H1 (cell line): ENCODE data around the gene BCL2L13.

Experiments used
- CEBPB ChIP-seq: IDR thresholded peaks from 2 replicates; pipeline ENCODE4 v1.6.1; 2012; ENCODE audit warnings: low read depth, low read length
- CTCF ChIP-seq, 3 experiments: IDR thresholded peaks; 1 replicate in 2 of 3; 2 replicates in 1 of 3; pipeline versions ENCODE4 v1.5.1 to v1.6.1; 2011; ENCODE audit warnings: low read length in 3 of 3, mild to moderate bottlenecking in 3 of 3, inconsistent platforms in 2 of 3, low read depth in 1 of 3, moderate library complexity in 1 of 3; ENCODE audit not compliant: insufficient read depth in 1 of 3; ENCODE audit errors: control extremely low read depth in 1 of 3
- GTF2F1 ChIP-seq: IDR thresholded peaks from 2 replicates; pipeline ENCODE4 v1.6.1; 2012; ENCODE audit warnings: low read depth, low read length, improper control_type of control experiment, borderline replicate concordance
- RFX5 ChIP-seq: IDR thresholded peaks from 2 replicates; pipeline ENCODE4 v1.6.1; 2011; ENCODE audit warnings: low read depth, low read length, improper control_type of control experiment, borderline replicate concordance
- RNF2 ChIP-seq: fragments of 200-900, 300-1000 bp; sonication (generic); IDR thresholded peaks from 2 replicates; pipeline ENCODE4 v1.7.1; 2016; ENCODE audit warnings: borderline replicate concordance, low read depth, mild to moderate bottlenecking, antibody characterized with exemption, low read length; ENCODE audit not compliant: poor library complexity, severe bottlenecking; ENCODE audit errors: missing control alignments
- RXRA ChIP-seq: IDR thresholded peaks from 2 replicates; pipeline ENCODE4 v1.6.1; 2011; ENCODE audit warnings: low read depth, mild to moderate bottlenecking, low read length, moderate library complexity; ENCODE audit not compliant: insufficient read depth
- SIN3A ChIP-seq, 2 experiments: IDR thresholded peaks in 1 of 2; conservative IDR thresholded peaks in 1 of 2; 2 replicates each; pipeline ENCODE4 v1.6.1; 2011 to 2012; ENCODE audit warnings: low read length in 2 of 2, improper control_type of control experiment in 1 of 2, low read depth in 1 of 2, mild to moderate bottlenecking in 1 of 2
- TF ChIP-seq, protein P1 (sequence below): IDR thresholded peaks from 2 replicates; pipeline ENCODE4 v1.6.1; 2012; ENCODE audit warnings: inconsistent platforms

DNA sequence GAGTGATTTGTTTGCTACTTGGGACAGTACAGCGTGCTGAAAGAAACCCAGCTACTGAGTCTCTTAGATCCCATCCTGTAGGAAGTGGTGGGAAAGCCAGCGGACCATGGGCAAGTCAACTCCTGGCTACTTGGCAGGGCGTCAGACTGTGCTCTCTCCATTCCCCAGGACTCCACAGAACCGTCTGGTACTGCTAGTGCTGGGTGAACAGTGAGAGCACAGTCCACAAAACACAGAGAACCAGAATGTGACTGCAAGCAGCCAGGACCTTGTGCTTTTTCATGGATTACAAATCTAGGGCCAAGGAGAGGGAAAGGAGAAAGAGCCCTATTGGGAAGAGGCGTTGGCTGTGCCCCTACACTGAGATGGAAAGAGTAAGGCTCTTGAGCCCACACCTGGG is 125.5 kb downstream of the BCL2L13 start:
- TF ChIP-seq CTCF (IDR thresholded peaks at IDR 0.05; ENCODE audit: control extremely low read depth in 1 of 3, insufficient read depth in 1 of 3, low read depth in 1 of 3, low read length in 3 of 3) (no peak), RXRA (no peak), GTF2F1 (no peak), CEBPB (no peak), RFX5 (no peak), SIN3A (conservative IDR thresholded peaks at IDR 0.05 in 1 of 2, IDR thresholded peaks at IDR 0.05 in 1 of 2; ENCODE audit: low read depth in 1 of 2, low read length in 2 of 2) (no peak), RNF2 (no peak)
- TF ChIP-seq, protein P1, sequence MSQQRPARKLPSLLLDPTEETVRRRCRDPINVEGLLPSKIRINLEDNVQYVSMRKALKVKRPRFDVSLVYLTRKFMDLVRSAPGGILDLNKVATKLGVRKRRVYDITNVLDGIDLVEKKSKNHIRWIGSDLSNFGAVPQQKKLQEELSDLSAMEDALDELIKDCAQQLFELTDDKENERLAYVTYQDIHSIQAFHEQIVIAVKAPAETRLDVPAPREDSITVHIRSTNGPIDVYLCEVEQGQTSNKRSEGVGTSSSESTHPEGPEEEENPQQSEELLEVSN: no peak
